Transverse colon (tissue), 3 donors: Measurements from ENCODE around the gene VEPH1.

ENCODE experiments used
- EP300 ChIP-seq: sonication (generic); formaldehyde crosslinking; IDR thresholded peaks from one replicate; pipeline ENCODE4 v1.6.1; 2017; ENCODE audit warnings: antibody characterized with exemption, low read depth
- TF ChIP-seq, protein P1 (sequence below), 5 experiments: fragments of 200-600 bp in 3 of 5; fragments of 450-650 bp in 2 of 5; sonication (generic) in 3 of 5; IDR thresholded peaks; 1 replicate in 2 of 5; 2 replicates in 3 of 5; pipeline ENCODE4 v1.5.1; 2016 to 2017; ENCODE audit warnings: antibody characterized with exemption in 5 of 5, inconsistent platforms in 3 of 5, mild to moderate bottlenecking in 2 of 5, moderate library complexity in 1 of 5

DNA sequence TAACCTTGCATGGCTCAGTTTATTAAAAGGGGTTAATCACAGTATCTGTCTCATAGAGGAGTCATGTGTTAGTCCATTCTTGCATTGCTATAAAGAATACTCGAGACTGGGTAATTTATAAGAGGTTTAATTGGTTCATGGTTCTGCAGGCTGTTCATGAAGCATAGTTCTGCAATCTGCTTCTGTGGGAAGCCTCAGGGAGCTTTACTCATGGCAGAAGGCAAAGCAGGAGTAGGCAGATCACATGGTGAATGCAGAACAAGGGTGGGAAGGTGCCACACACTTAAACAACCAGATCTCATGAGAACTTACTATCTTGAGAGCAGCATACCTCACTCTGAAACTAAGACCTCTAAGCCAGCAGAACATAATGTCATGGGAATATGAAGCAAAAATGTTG is 108.8 kb downstream of the VEPH1 start:
- no peak for TF ChIP-seq EP300
- TF ChIP-seq, protein P1, sequence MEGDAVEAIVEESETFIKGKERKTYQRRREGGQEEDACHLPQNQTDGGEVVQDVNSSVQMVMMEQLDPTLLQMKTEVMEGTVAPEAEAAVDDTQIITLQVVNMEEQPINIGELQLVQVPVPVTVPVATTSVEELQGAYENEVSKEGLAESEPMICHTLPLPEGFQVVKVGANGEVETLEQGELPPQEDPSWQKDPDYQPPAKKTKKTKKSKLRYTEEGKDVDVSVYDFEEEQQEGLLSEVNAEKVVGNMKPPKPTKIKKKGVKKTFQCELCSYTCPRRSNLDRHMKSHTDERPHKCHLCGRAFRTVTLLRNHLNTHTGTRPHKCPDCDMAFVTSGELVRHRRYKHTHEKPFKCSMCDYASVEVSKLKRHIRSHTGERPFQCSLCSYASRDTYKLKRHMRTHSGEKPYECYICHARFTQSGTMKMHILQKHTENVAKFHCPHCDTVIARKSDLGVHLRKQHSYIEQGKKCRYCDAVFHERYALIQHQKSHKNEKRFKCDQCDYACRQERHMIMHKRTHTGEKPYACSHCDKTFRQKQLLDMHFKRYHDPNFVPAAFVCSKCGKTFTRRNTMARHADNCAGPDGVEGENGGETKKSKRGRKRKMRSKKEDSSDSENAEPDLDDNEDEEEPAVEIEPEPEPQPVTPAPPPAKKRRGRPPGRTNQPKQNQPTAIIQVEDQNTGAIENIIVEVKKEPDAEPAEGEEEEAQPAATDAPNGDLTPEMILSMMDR (IDR thresholded peaks at IDR 0.05): no peak
